HEK293 (cell line): ENCODE data around the gene GUCA1C.

ENCODE experiments used
- CTCF ChIP-seq: fragments of 450-650 bp; formaldehyde crosslinking; IDR thresholded peaks from 2 replicates; pipeline ENCODE4 v1.5.1; 2016; ENCODE audit warnings: missing biosample characterization, missing genetic modification characterization
- ZNF677 ChIP-seq: fragments of 450-650 bp; IDR thresholded peaks from 2 replicates; pipeline ENCODE4 v1.5.0; 2018; ENCODE audit warnings: missing biosample characterization, mild to moderate bottlenecking, missing genetic modification characterization, moderate library complexity
- ZNF830 ChIP-seq: fragments of 450-650 bp; IDR thresholded peaks from 2 replicates; pipeline ENCODE4 v1.5.0; 2018; ENCODE audit warnings: missing biosample characterization, missing genetic modification characterization, low read depth, mild to moderate bottlenecking, moderate library complexity

- TF ChIP-seq ZNF677 (no peak), CTCF (tag by site-specific recombination) (no peak), ZNF830 (tag by site-specific recombination) (no peak)
These were observed 5.3 kb upstream of the GUCA1C start for GRCh38 chr3:108959017-108959416.
